GM10266 (cell line): Measurements from ENCODE around the gene COL13A1.

Experiments
- DNase-seq: peaks from one replicate; pipeline ENCODE4 v3.0.0; 2012; ENCODE audit errors: extremely low spot score
- TF ChIP-seq, protein P1 (sequence below): IDR thresholded peaks from 2 replicates; pipeline ENCODE4 v1.5.1; 2012; ENCODE audit warnings: mild to moderate bottlenecking, low read depth; ENCODE audit not compliant: control insufficient read depth, insufficient read depth; ENCODE audit errors: missing control alignments

Gene COL13A1

DNA sequence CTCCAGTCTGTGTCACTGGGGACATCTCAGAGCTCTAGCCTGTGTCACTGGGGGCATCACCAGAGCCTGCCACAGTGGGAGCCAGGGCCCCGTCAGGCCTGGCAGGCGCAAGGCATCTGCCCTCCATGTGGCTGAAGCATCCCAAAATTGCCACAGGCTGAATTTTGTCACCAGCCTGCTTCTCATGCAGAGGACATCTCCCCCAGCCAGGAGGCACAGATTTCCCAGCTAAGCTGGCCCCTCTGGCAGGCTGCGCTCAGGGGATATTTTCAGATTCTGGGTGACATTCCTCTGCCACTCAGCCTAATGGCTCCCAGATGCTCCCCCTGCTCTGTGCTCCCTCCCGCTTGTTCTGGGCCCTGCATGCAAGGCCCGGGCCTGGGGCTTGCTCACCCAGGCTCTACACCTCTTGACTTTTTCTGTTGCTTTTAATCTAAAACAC, 64.6 kb downstream of the COL13A1 start:
- DNase-seq, result no peak
- TF ChIP-seq, protein P1, sequence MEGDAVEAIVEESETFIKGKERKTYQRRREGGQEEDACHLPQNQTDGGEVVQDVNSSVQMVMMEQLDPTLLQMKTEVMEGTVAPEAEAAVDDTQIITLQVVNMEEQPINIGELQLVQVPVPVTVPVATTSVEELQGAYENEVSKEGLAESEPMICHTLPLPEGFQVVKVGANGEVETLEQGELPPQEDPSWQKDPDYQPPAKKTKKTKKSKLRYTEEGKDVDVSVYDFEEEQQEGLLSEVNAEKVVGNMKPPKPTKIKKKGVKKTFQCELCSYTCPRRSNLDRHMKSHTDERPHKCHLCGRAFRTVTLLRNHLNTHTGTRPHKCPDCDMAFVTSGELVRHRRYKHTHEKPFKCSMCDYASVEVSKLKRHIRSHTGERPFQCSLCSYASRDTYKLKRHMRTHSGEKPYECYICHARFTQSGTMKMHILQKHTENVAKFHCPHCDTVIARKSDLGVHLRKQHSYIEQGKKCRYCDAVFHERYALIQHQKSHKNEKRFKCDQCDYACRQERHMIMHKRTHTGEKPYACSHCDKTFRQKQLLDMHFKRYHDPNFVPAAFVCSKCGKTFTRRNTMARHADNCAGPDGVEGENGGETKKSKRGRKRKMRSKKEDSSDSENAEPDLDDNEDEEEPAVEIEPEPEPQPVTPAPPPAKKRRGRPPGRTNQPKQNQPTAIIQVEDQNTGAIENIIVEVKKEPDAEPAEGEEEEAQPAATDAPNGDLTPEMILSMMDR, result no peak

DNA sequence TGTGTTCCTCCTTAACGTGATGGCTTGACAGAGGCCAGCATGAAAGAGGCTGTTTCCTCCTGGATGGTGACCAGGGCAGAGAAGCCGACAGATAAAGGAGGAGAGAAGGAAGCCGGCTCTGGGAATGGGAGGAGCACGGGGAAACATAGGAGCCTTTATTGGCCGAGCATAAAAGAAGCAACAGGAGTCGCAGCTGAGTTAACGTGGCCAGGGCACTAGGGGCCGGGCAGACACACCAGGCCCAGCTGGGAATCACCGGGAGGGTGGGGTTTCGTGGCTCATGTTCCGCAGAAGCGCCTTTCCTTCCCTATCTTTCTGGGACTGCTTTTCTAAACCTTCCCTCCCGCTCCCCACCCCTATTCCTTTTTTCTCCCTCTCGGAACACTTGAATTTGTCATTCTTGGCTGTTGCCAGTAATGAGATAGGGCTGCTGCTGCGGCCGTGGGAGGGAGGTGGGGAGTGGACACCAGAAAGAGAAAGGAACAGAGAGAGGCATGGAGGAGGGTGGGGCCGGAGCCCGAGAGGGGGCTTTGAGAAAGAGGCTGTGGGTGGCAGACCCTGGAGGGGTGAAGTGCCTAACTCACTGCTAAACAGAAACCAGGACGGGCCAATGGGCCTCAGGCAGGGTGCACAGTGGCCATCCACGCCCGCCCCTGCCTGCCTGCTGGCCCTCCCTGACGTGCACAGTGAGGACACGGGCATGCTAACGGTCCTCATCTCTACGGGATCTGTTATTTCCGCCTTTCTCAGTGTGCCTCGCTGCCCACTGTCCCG, 65.2 kb downstream of the COL13A1 start:
- DNase-seq, result no peak
- TF ChIP-seq, protein P1, result no peak

DNA sequence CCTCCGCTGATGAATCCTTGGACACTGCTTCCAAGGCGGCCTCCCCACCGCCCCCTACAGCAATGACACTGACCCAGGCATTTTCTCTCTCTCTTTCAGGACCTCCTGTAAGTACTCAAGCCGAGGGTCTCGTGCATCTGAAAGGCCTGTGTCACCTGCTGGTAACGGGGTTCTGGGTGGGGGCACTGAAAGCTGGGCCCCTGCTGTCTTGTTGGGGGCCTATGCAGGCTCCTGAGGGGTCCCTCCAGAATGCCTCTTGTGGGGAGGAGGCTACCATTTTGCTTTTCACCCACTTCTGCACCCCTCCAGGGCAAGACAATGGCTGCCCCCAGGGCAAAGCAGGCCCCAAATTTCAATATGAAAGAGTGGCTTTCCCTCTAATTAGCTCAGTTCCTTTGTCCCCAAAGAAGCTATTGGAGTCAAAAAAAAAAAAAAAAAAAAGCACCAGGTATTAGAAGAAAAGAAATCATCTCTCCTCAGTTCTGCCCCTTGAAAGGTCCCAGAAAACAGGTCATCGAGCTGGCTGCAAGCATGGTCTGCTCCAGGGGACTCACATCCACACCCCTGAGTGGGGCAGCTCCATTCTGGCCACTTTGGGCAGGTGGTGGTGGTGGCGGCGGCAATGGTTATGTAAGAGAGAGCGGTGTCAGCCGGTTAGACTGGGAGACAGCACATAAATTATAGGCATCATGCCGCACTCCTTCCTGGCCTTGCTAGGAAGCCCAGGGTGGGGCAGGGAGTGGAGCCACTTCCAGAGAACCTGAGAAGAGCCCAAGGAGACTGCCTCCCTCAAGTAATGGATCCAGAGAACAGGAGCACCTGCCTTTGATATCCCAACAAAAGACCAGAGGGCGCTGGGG, 66.2 kb downstream of the COL13A1 start:
- TF ChIP-seq, protein P1, result no peak
- DNase-seq, result no peak

DNA sequence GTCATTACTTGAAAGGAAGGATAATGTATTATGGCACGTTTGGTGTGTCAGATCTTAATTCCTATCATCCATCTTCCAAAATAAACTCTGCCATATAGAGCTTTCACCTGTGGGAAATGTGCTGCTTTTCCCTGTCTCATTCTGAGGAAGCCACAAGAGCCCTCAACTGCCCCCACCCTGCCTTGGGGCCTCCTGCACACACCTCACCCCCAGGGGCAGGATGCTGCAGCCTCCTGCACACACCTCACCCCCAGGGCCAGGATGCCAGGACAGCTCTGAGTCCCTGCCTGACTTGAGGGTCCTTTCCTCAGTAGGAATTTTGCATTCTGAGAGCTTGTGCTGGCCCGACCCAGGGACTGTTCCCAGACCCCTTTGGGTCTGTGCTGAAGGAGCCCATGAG, 67.1 kb downstream of the COL13A1 start:
- no peak for DNase-seq
- TF ChIP-seq, protein P1, result no peak

DNA sequence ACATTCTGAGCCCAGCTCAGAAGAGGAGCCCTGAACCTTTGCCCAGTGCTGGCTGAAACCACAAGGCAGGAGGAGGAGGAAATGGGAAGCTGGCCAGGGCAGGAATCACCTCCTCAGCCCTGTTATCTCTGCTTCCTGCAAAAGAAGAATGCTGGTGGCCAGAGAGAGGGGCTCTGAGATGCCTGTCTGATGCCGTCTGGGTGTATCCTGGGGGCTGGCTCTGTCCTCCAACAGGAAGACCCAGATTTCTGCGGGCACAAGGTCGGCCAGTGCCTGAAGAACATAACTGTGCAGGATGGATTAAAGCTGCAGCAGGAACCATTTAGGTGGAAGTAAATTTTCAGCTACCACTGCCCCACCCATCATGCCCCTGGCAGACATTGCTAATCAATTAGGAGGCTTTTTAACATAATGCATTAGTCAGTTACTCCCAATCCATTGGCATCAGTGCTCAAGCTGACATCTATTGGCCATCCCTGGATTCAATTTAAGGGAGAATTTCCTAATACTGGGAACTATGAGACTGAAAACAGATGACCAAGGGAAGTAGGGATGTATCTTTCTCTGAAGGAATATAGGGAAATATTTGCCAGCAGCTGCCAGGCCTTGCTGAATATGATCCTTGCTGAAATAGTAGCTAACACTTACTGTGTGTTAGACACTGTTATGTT, 67.7 kb downstream of the COL13A1 start:
- no peak for DNase-seq
- TF ChIP-seq, protein P1, result no peak

DNA sequence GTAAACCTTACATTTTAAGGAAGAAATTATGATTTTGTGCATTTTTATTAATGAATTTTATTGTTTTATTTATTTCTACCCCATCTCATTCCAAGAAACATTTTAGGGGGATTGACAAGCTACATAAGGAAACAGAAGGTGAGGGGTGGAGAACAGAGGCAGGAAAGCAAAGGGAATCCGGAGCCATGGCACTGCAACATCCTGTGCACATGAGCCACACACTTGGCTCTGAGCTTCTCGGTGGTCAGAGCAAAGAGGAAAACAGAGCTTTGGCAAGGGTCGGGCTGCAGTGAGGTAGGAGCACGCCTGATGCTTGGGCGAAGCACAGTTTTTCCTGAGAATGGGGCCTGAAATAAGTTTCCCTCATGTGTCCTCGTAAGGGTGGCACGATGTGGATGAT, 68.9 kb downstream of the COL13A1 start:
- TF ChIP-seq, protein P1, result no peak
- no peak for DNase-seq

DNA sequence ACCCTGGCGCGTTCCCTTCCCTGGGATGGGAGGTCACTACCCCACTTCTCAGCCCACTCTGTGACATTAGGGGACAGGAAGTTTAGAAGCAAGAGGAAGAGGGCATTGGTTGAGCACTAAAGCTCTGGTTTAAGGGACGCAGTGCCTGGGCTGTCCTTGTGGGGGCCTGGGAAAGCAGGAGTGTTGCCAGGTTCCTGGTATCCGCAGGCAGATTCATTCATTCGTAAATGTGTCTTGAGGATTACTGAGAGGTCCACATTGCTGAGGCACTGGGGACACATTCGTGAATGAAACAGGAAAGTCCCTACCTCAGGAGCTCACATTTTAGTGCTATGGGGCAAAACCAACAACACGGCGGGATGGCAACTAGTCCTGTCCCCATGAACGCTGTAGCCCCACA, 69.4 kb downstream of the COL13A1 start:
- TF ChIP-seq, protein P1, result no peak
- no peak for DNase-seq
